ENCODE results near the gene C4orf50.

- TF ChIP-seq CTCF (IDR thresholded peaks at IDR 0.05) (no peak), POLR2AphosphoS5 (IDR thresholded peaks at IDR 0.05) (no peak), POLR2A (IDR thresholded peaks at IDR 0.05) (no peak)
These were observed 26.8 kb downstream of the C4orf50 start for GRCh38 chr4:5991405-5991804.
